Stimulated activated CD4-positive, alpha-beta T cell treated with anti-CD3 and anti-CD28 coated beads, Interleukin-12 subunit alpha, Interleukin-12 subunit beta, amount 100 ng/mL, for 24 hours (primary cell): ENCODE data around the gene SRSF12.
A peak's percentile ranks its signal among the peaks of the same experiment; 100 is the strongest.

Experiments used
- DNase-seq, 2 experiments: peaks; one replicate each; pipeline ENCODE4 v3.0.0-alpha.2; 2020; ENCODE audit warnings: low read depth in 2 of 2

Gene SRSF12

DNA sequence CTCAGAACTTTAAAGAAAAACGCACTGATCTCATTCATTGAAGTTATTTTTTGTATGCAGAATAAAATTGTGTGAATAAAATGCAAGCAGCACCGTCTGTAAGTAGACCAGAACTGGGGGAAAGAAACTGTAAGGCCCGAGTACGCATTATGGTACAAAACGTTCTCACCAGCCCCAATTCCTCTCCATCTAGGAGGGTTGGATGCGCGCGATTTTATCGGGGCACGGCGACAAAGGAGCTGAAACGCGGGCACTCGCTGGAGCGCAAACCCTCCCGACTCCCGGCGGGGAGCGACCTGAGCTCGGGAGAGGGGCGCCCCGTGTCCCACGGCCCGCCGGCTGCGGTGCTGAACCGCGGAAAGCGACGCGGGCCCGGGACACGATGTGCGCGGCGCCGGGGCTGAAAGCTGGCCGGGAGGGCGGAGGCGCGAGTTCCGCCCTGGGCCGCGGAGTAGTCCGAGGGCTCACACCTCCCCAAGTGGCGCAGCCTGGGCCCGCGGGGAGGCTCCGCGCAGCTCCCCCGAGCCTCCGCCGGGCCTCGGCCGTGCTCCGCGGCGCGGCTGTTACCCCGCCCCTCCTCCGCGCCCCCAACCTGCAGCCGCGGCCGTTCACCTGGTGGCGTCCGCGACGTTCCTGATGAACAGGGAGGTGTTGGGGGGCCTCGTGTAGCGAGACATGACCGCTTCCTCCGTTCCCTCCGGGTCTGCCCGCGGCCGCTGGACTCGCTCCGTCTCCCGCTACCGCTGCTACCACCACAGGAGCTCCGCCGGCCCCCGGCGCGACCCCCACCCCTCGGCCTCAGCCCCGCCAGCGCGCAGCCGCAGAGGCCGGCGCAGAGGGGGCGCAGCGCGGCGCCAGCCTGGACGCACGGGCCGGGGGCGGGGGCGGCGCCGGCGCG is at the start of gene SRSF12:
SRSF12 (minus strand) TSS at position 861 of the 898 bp plus-strand sequence; CDS start at position 677, 184 bp downstream.
- DNase-seq = peak in 1 of 2 experiments; percentile 11

DNA sequence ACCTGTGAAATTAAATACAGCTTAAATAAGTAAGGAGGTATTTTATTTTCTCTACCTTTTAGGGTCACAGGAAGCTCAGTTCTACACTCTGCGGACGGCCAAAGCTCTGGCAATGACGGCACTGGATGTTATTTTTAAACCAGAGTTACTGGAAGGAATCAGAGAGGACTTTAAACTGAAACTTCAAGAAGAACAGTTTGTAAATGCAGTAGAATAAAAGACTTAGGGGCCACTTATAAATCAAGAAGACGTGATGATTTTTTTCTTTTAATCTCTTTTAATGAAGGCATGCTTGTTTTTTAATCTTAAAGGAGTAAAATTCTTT is 44.1 kb upstream of the SRSF12 start:
- DNase-seq = no peak

DNA sequence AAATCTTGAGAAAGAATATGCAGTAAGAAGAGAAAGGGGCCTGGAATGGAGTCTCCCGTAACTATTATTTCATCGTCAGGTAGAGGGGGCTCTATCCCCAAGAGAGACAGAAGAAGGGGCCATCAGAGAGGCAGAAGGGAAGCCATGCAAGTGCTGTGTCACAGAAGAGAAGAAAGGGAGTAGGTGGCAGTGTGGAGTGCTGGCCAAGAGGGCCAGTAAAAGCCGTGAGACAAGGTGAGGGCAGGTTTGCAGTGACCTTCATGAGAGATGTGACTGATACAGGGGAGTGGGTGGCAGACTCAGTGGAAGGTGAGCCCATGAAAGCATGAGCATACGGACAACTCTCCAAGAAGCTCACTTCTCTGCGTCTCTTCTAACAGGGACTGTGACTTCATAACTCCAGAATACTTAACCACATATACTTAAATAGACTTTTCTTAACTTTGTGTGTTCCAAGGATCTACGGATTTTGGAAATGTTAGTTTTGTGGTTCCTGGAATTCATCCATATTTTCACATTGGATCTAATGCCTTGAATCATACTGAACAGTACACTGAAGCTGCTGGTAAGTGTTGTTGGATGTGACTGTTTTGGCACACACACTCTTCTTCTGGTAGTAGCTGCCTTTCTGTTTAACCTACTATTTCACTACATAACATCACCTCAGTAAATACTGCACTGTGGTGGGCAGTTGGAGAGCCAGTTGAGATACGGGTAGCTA is 43.6 kb upstream of the SRSF12 start:
- no peak for DNase-seq

DNA sequence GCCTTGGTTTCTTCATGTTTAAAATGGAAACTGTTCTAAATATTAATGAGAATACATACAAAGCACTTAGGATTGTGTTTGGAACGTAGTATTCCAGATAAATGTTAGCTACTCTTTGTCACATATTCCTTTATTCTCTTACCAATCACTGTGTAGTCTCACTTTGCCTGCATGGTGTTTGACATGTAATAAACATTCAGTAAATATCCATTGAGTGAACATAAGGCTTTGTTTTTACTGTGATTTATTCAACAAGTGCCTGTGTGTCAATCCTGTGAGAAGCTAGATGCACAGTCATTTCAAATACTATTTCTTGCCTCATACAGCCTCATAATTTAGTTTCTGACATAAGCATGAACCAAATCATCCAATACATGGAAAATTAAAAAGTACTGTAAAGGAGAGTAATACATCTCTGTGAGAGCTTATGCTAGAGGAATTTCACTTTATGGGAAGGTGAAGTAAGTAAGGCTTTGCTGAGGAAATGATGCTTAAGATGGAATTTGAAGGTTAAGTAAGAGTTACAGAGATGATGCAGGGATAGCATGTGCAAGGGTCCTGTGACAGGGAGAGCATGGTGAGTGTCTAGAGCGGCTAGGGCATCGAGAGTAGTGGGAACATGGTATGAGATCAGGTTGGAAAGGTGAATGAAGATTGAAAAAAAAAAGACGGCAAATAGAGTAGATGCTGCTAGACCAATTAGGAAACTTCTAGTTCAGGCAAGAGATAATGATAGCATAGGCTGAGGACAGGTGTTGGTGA is 42.6 kb upstream of the SRSF12 start:
- no peak for DNase-seq

DNA sequence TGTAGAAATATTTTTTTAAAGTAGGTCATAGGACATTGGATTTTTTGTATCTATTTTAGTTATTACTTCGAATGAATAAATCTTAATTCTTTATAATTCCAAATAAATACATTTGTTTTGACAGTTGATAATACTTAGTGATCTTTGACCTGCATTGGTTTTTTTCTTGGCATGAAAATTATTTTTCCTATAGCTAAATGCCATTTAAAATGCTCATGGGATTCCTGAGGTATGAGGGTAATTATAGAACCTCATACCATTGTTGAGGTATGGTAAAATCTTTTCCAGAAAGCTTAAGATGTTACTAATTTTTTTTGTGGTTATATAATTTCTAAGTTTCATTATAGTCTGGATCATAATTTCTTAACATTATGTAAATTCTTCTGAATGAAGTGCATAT is 36.3 kb upstream of the SRSF12 start:
- DNase-seq = no peak

DNA sequence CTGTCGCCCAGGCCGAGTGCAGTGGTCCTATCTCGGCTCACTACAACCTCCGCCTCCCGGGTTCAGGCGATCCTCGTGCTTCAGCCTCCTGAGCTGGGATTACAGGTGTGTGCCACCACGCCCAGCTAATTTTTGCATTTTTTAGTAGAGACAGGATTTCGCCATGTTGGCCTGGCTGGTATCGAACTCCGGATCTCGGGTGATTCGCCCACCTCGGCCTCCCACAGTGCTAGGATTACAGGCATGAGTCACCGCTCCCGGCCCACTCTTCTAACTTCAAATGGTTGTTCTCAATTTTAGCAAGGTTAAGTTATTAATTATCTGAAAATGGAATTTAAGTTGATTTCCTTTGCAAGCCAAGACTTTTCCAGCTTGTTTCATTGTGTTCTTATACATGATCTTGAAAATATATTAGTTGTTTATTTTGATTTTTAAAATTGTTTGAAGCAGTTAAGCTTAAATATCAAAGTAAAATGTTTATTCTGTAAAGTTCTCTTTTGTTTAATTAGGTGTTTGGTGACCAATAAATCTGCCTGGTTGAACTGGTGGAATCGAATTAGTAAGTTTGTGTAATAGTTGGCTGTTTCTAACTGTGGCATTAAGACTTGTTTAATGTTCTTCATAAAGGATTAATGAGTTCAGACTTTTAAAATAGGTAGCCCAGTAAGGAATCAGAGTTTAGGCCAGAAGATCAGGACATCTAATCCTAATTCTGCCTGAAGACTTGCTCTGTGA is 30.3 kb upstream of the SRSF12 start:
- DNase-seq = peak in 1 of 2 experiments; percentile 25

DNA sequence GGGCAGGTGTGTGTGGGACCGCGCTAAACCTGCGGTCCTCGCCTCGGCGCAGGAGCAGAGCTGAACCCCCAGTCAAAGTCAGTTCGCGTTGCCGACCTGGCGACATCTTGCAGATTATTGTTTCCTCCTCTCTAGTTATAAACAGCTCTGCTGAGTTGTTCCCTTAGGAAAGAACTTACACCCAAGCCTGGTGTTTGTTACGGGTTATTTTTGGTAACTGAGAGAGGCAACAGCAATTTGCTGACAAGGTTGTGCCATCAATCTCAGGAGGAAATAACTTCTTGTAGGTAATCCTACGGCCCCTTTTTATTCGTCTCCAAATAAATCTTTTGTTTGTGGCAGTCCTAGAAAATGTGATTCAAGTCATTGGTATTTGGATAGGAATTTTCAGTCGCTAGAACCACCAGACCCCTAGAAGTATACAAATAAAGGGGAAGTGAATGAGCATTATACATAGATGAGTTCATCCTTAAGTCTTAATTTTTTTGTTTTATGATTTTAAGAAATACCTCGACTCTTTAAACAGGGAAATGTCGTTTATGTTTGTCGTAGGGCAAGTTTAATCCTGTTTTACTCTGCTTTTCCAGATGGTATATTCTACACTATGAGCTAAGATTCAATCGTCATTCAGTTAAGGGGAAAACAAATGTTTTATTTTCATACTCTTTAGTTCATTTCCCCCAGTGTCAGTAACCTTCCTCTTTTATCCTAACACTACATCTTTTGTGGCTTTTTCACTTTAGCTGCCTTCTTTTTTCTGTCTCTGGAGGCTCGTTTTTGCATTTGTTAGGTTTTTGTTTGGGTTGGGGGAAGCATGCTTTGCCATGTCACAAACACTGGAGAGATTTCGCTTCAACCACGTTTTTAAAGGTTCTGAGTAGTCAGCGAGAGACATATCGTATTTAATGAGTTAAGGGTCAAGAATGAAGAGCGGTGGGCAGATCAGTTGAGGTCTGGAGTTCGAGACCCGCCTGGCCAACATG is 29.1 kb upstream of the SRSF12 start:
- peak; percentile 14 to 20 for DNase-seq

DNA sequence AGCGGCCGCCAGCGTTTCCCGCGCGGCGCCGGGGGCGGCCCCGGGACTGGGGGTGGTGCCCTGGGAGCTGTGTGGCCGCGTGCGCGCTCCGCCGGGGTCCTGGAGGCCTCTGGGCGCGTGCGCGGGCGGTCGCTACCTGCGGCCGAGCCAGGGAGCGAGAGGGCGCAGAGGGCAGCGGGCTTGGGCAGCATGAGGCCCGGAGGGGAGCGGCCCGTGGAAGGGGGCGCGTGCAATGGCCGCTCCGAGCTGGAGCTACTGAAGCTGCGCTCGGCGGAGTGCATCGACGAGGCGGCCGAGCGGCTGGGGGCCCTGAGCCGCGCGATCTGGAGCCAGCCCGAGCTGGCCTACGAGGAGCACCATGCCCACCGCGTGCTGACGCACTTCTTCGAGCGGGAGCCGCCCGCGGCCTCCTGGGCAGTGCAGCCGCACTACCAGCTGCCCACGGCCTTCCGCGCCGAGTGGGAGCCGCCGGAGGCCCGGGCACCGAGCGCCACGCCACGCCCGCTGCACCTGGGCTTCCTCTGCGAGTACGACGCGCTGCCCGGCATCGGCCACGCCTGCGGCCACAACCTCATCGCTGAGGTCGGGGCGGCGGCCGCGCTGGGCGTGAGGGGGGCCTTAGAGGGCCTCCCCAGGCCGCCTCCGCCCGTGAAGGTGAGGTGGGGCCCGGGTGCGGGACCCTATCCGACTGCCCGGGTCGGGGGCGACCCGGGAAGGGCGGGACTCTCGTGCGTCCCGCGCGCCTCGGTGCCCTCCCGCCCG is 28.3 kb upstream of the SRSF12 start, which contains the start of gene PM20D2:
PM20D2 (plus strand) TSS at position 100 of the 762 bp plus-strand sequence; CDS start at position 190, 90 bp downstream.
- DNase-seq = peak; percentile 59 to 68

DNA sequence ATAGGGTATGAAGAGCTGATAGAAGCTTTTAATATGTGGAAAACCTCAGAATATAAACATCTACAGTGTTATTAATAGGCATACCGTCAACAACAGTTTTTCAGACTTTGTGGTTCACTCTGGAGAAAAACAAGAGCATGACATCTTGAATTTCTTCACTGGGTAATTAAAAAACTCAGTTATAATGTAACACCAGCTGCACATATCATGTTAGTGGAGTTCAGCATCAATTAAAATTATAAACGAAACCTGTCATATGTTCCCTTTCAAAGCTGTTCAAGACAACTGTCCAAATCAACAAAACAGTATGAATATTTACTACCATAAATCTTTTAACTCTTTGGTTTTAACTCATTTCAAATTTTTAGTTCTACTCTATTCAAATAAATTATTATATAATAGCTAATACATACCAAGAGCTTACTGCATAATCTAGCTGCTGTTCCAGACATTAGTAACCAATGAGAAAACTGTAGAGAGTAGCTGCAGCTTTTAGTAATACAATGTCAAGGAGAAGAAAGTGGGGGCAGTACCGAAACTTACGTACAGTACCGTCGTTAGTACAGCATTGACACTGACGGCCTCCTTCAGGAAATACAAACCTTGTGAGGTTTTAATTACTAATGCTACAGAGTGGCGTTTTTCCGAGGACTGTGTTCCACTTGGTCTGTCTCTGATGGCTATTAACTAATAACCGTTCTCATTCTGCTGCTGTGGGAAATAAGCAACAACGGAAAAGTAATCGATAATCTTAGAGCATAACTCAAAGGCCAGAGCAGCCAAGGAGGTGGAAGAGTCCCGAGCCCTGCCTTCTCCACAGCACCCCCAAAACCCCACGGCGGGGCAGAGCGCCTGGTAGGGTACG is 27.5 kb upstream of the SRSF12 start:
- peak in 1 of 2 experiments; percentile 6 for DNase-seq

DNA sequence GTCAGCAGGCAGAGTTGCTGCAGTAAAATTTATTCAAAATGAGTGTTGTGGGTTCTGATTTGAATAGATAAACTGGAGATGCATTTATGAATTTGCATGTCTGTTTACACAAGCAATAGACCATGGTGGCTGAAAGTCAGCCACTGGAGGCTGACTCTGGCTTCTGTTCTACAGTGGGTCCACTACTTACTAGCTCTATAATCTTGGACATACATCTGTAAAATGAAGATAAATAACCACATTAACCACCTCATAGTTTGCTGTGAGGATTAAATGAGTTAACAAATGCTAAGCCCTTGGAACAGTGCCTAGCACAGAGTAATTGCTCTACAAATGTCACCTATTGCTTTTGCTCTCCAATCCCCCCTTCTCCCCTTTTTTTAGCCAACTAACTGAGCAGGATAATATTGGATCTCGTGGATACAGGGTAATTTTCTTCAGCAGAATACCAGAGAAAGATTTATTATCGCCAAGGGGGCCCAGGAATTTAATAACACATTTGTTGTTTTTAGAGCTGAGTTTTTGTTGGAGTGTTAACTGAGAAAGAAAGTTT is 26.6 kb upstream of the SRSF12 start:
- no peak for DNase-seq

DNA sequence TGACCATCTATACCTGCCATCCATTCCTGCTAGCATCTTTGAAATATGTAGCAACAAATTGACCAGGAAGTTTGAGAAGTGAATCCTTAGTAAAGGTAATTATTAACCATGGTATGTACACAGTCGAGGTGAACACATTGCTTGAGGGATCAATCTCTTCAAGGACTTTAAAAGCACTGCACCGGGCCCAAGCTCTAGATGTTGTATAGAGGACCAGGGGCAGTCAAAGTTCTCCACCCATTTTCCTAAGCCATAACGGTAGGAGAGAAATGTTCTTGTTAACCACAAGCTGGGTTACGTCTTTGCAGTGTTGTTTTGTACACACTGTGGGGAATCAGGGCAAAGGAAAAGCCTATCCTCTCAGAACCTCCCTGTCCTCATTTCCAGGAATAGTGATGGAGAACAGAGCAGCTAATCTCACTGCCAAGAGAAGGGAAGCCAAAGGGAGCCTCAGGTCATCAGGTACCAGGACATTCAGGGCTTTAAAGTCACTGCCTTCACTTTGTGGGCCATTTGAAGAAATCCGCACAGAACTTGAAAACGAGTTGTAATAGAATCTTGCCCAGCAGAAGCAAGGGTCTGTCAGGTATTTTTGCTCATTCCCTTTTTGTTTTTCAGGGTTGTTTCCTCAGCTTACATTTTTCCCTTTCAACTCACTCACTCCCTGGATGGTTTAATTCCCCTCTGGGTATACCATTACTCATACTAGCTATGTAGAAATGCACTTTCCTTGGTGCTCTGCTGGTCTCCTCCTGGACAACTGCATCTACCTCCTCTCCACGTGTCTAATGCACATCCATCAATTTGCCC is 22.7 kb upstream of the SRSF12 start:
- DNase-seq = no peak

DNA sequence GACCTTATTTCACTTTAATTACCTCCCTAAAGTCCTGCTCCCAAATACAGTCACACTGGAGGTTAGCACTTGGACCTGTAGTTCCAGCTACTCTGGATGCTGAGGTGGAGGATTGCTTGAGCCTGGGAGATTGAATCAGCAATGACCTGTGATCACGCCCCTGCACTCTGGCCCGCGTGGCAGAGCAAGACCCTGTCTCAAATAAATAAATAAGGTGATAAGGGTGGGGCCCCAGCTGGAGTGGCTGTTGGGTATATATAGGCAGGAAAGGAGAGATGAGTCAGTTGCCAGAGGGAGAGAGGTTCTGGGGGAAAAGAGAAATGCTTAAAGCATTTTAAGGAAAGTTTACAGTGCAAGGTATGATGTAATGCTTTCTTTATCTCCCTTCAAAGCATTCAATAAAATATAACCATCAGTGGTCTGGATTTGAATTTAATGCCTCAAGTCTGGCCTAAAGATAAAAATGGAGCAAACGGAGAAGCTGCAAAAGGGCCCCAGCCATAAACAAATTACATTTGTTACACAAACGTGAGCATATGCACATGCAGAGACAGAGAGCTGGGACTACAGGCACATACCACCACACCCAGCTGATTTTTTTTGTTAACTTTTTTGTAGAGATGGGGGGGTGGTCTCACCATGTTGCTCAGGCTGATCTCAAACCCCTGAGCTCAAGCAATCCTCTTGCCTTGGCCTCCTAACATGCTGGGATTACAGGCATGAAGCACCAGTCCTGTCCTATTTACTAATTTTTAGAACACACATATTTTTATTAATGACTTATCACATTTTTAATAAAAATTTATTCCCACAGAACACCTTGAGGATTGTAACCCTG is 21.9 kb upstream of the SRSF12 start:
- DNase-seq = no peak

DNA sequence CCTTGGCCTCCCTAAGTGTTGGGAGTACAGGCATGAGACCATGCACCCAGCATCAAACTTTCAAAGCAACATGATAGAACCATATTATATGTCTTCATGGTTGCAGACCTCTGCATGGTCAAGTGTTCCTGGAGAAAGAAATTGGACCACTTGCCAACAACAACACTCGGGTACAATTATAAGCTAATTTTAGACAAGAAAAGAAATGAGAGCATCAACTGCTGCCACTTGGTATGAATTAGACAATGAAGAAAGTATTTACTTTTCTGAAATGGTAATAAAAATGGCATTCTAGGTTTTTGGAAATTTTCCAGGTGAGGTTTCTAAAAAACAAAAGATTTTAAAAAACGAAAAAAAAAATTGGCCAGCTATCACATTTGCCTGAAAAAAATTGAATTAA is 20.3 kb upstream of the SRSF12 start:
- DNase-seq = no peak

DNA sequence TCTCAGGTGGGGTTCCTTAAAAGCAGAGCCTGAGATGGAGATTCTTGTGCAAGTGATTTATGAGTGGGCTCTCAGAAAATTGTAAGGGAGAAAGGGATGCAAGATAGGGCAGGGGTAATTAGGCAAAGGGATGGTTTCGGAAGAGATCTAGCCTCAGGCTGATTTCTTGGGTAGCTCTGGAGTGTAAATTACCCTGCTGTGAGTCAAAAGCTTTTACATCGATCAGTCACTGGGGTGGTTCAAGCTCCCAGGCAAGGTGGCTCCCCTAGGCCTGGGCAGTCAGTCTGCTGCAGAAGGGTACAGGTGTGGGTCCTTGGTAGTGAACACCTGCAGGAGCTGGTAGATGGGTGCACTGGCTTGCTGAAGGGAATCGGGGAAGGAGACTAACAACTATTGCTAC is 16.9 kb upstream of the SRSF12 start:
- DNase-seq = no peak

DNA sequence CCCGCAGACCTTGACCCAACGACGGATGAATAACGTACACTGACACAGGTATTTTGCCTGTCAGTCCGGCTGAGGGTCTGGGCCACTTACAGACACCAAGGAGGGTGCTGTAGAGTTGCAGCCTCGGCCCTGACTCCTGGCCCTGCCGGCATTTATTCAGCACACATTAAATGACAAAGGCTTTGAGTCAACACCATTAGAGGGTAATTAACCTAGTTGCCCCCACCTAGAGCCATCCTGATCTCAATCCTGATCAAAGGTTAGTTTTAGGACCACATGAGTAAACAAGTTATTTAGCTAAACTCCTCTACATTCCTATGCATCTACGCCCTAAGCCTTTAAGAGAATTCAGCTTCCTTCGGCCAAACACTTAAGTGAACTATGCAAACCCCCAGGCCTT is 16.1 kb upstream of the SRSF12 start:
- DNase-seq = no peak

DNA sequence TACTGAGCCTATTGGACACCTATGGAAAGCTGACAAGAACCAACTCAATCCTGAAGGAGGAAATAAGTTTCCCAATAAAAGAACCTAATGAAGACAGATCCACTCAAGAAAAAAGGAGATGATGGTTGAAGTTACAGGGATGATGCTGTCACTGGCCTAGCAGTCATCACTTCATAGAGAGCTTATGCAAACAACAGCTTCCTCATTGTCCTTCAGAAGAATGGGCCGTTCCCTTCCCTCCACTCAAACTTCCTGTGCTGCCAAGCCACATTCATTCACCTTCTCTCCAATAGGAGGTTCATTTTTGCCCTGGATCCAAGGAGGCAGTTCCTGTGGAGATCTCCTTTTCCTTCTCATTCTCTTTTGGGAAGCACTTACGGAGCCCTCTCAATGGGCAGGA is 14.2 kb upstream of the SRSF12 start:
- DNase-seq = no peak
